ENCODE data around the gene RHOT1. TPM values are rescaled to one million over a fixed set of nuclear protein-coding genes. Genes with fewer than 3 reads are reported as not detected.

The RHOT1 gene
- total RNA-seq, 1 experiment from 2014 or later = 33.3 TPM

GRCh38 chr17:32211671-32212070 is 69.4 kb downstream of the RHOT1 start:
- Mint-ChIP-seq H3K4me1 (ENCODE audit: low read depth, unreplicated experiment) (no peaks in the 10 kb centered on the region), H3K27ac (ENCODE audit: unreplicated experiment) (no peak overlapping the region), H3K36me3 (ENCODE audit: insufficient read depth, unreplicated experiment) (peaks cover 9% of the 10 kb centered on the region), H3K4me3 (ENCODE audit: unreplicated experiment) (no peak overlapping the region), H3K9me3 (ENCODE audit: unreplicated experiment) (no peaks in the 10 kb centered on the region), H3K27me3 (ENCODE audit: insufficient read depth, unreplicated experiment) (no peaks in the 10 kb centered on the region)
- no TSS peak for BruUV-seq (replicated peaks)
- H3K4me3 ChIP-seq (ENCODE audit: low read depth, low read length) = no peak overlapping the region
- DNase-seq = no peak
- H3K27me3 ChIP-seq (replicated peaks; ENCODE audit: control insufficient read depth, insufficient read depth, low read length) = no peaks in the 10 kb centered on the region
- CTCF ChIA-PET = no interaction called here
- no peaks in the 10 kb centered on the region for H3K9me3 ChIP-seq
- POLR2A ChIA-PET = no interaction called here
- intact Hi-C loops (cut with micrococcal nuclease; ENCODE audit: unreplicated experiment) = no loop called here
- peaks cover 4% of the 10 kb centered on the region for H3K36me3 ChIP-seq (ENCODE audit: control insufficient read depth, insufficient read depth, low read length)
- peaks cover 4% of the 10 kb centered on the region; the same call in 1 of the 2 replicates for H3K4me1 ChIP-seq
- TF ChIP-seq, protein P1, sequence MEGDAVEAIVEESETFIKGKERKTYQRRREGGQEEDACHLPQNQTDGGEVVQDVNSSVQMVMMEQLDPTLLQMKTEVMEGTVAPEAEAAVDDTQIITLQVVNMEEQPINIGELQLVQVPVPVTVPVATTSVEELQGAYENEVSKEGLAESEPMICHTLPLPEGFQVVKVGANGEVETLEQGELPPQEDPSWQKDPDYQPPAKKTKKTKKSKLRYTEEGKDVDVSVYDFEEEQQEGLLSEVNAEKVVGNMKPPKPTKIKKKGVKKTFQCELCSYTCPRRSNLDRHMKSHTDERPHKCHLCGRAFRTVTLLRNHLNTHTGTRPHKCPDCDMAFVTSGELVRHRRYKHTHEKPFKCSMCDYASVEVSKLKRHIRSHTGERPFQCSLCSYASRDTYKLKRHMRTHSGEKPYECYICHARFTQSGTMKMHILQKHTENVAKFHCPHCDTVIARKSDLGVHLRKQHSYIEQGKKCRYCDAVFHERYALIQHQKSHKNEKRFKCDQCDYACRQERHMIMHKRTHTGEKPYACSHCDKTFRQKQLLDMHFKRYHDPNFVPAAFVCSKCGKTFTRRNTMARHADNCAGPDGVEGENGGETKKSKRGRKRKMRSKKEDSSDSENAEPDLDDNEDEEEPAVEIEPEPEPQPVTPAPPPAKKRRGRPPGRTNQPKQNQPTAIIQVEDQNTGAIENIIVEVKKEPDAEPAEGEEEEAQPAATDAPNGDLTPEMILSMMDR (IDR thresholded peaks at IDR 0.05; ENCODE audit: insufficient read depth in 1 of 2, low read depth in 1 of 2, low read length in 1 of 2, severe bottlenecking in 1 of 2, unreplicated experiment in 1 of 2) = no peak

DNA sequence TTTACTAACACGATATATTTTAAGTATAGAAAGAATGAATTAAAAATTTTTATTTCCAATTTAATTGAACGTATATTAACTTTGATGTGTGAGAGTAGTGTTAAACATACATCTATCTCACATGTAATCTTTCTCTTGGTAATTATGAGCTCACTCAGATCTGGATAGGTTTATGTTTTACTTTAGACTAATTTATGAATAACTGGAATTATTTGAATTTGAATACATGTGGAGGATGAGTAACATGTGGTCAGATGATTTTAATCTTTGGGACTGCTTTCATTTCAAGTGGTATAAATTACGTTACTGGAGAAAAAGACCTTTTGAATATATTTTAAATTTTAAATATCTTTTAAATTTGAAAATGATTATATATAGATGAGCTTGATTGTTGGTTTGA is 73.4 kb downstream of the RHOT1 start:
- H3K27me3 ChIP-seq (replicated peaks; ENCODE audit: control insufficient read depth, insufficient read depth, low read length) = no peaks in the 10 kb centered on the region
- TF ChIP-seq, protein P1 (IDR thresholded peaks at IDR 0.05; ENCODE audit: insufficient read depth in 1 of 2, low read depth in 1 of 2, low read length in 1 of 2, severe bottlenecking in 1 of 2, unreplicated experiment in 1 of 2) = no peak
- intact Hi-C loops (cut with micrococcal nuclease; ENCODE audit: unreplicated experiment) = no loop called here
- Mint-ChIP-seq H3K4me3 (ENCODE audit: unreplicated experiment) (no peak overlapping the region), H3K4me1 (ENCODE audit: low read depth, unreplicated experiment) (no peaks in the 10 kb centered on the region), H3K9me3 (ENCODE audit: unreplicated experiment) (no peaks in the 10 kb centered on the region), H3K27ac (ENCODE audit: unreplicated experiment) (no peak overlapping the region), H3K27me3 (ENCODE audit: insufficient read depth, unreplicated experiment) (no peaks in the 10 kb centered on the region), H3K36me3 (ENCODE audit: insufficient read depth, unreplicated experiment) (peaks cover 5% of the 10 kb centered on the region)
- no TSS peak for BruUV-seq (replicated peaks)
- H3K4me3 ChIP-seq (ENCODE audit: low read depth, low read length) = no peak overlapping the region
- ChIA-PET POLR2A (no interaction called here), CTCF (no interaction called here)
- H3K9me3 ChIP-seq = no peaks in the 10 kb centered on the region
- no peaks in the 10 kb centered on the region for H3K4me1 ChIP-seq
- DNase-seq = no peak
- peaks cover 2% of the 10 kb centered on the region; the same call in 1 of the 2 replicates for H3K36me3 ChIP-seq (ENCODE audit: control insufficient read depth, insufficient read depth, low read length)

GRCh38 chr17:32222621-32223020 is 80.3 kb downstream of the RHOT1 start:
- H3K36me3 Mint-ChIP-seq (ENCODE audit: insufficient read depth, unreplicated experiment) = no peaks in the 10 kb centered on the region

More at GRCh38 chr17:32222621-32223020, 80.3 kb downstream of the RHOT1 start:
- no peaks in the 10 kb centered on the region for H3K4me1 Mint-ChIP-seq (ENCODE audit: low read depth, unreplicated experiment)
- no peaks in the 10 kb centered on the region for H3K27me3 Mint-ChIP-seq (ENCODE audit: insufficient read depth, unreplicated experiment)
- Histone ChIP-seq H3K4me1 (no peaks in the 10 kb centered on the region), H3K4me3 (ENCODE audit: low read depth, low read length) (no peak overlapping the region), H3K27me3 (replicated peaks; ENCODE audit: control insufficient read depth, insufficient read depth, low read length) (no peaks in the 10 kb centered on the region), H3K9me3 (no peaks in the 10 kb centered on the region), H3K36me3 (ENCODE audit: control insufficient read depth, insufficient read depth, low read length) (no peaks in the 10 kb centered on the region)
- no peak overlapping the region for H3K27ac Mint-ChIP-seq (ENCODE audit: unreplicated experiment)
- POLR2A ChIA-PET = interaction anchor here (0.6 kb wide), 1 partner anchor 128 kb away, joined by 5 read pairs; no protein-coding TSS in a partner anchor
- intact Hi-C loops (cut with micrococcal nuclease; ENCODE audit: unreplicated experiment) = no loop called here
- no TSS peak for BruUV-seq (replicated peaks)
- no peaks in the 10 kb centered on the region for H3K9me3 Mint-ChIP-seq (ENCODE audit: unreplicated experiment)
- no peak overlapping the region for H3K4me3 Mint-ChIP-seq (ENCODE audit: unreplicated experiment)
- DNase-seq = no peak
- TF ChIP-seq, protein P1 (IDR thresholded peaks at IDR 0.05; ENCODE audit: insufficient read depth in 1 of 2, low read depth in 1 of 2, low read length in 1 of 2, severe bottlenecking in 1 of 2, unreplicated experiment in 1 of 2) = no peak
- CTCF ChIA-PET = interaction anchor here (0.6 kb wide), 1 partner anchor 11 kb away, joined by 8 read pairs; no protein-coding TSS in a partner anchor

Data from Caco-2 (cell line).